H1 (cell line): Measurements from ENCODE around the gene GFOD1. TPM values are rescaled to one million over a fixed set of nuclear protein-coding genes. Genes with fewer than 3 reads are reported as not detected.

Experiments
- CTCF ChIA-PET: fragments of 300-600 bp; sonication (Branson Sonifier 250); formaldehyde crosslinking; loops from one replicate; lab custom pipeline; 2021; ENCODE audit not compliant: partially characterized antibody; lab: Charles Lee
- POLR2A ChIA-PET: fragments of 300-600 bp; sonication (Branson Sonifier 250); formaldehyde crosslinking; loops from one replicate; lab custom pipeline; 2021; ENCODE audit warnings: inconsistent platforms; ENCODE audit not compliant: partially characterized antibody; lab: Charles Lee
- DNase-seq, 2 experiments: peaks; one replicate each; pipeline versions ENCODE4 v3.0.0 to v3.0.0-alpha.2; 2010 to 2022; ENCODE audit warnings: low spot score in 2 of 2, low read depth in 1 of 2, mixed read lengths in 1 of 2
- FAIRE-seq: peaks from 2 replicates; lab custom pipeline; 2011; peaks lifted over from hg19 to GRCh38; lab: Jason Lieb, UNC
- H2AFZ ChIP-seq: 2 replicates; pipeline ENCODE4 v1.8.1; 2012; ENCODE audit warnings: low read length, inconsistent platforms
- H2AK5ac ChIP-seq: 2 replicates; pipeline ENCODE4 v1.6.1; 2013; ENCODE audit warnings: low read depth, low read length
- H2BK120ac ChIP-seq: replicated peaks from 2 replicates; pipeline ENCODE3; 2013; ENCODE audit warnings: low read depth, low read length, inconsistent platforms
- H2BK12ac ChIP-seq: 2 replicates; pipeline ENCODE4 v1.6.1; 2013; ENCODE audit warnings: low read depth, low read length
- H2BK15ac ChIP-seq: 2 replicates; pipeline ENCODE4 v1.6.1; 2013; ENCODE audit warnings: low read length
- H2BK20ac ChIP-seq: 2 replicates; pipeline ENCODE4 v1.6.1; 2013; ENCODE audit warnings: low read length
- H2BK5ac ChIP-seq: 2 replicates; pipeline ENCODE4 v1.6.1; 2013; ENCODE audit warnings: low read depth, low read length
- H3K14ac ChIP-seq: 2 replicates; pipeline ENCODE4 v1.6.1; 2013; ENCODE audit warnings: inconsistent platforms; ENCODE audit not compliant: insufficient read length
- H3K18ac ChIP-seq: 2 replicates; pipeline ENCODE4 v1.6.1; 2013; ENCODE audit warnings: low read length; ENCODE audit errors: extremely low read depth
- H3K23ac ChIP-seq: 2 replicates; pipeline ENCODE4 v1.6.1; 2013; ENCODE audit warnings: inconsistent platforms; ENCODE audit not compliant: insufficient read length
- H3K23me2 ChIP-seq: 2 replicates; pipeline ENCODE4 v1.6.1; 2013; ENCODE audit warnings: low read depth, low read length
- H3K27ac ChIP-seq: 2 replicates; pipeline ENCODE4 v1.6.1; 2011; ENCODE audit warnings: low read depth, low read length, inconsistent platforms
- H3K27me3 ChIP-seq, 4 experiments: replicated peaks in 1 of 4; 1 replicate in 1 of 4; 2 replicates in 3 of 4; pipeline versions ENCODE4 v1.6.1 to v1.8.1; 2011 to 2013; ENCODE audit warnings: low read length in 3 of 4, mild to moderate bottlenecking in 3 of 4, inconsistent platforms in 2 of 4, mixed read lengths in 2 of 4, moderate library complexity in 1 of 4; ENCODE audit not compliant: control insufficient read depth in 3 of 4, insufficient read depth in 3 of 4; ENCODE audit errors: extremely low read depth in 1 of 4
- H3K36me3 ChIP-seq, 4 experiments: 2 replicates each; pipeline versions ENCODE4 v1.6.1 to v1.8.1; 2011 to 2013; ENCODE audit warnings: mild to moderate bottlenecking in 4 of 4, low read length in 3 of 4, moderate library complexity in 2 of 4, control low read depth in 1 of 4, inconsistent platforms in 1 of 4; ENCODE audit not compliant: insufficient read depth in 4 of 4, control insufficient read depth in 2 of 4
- H3K4ac ChIP-seq: replicated peaks from 2 replicates; pipeline ENCODE3; 2013; ENCODE audit warnings: low read length, low read depth, mixed read lengths, inconsistent platforms; ENCODE audit not compliant: insufficient read length
- H3K4me1 ChIP-seq, 4 experiments: replicated peaks in 1 of 4; 1 replicate in 1 of 4; 2 replicates in 3 of 4; pipeline versions ENCODE4 v1.6.1 to v1.8.1; 2011 to 2013; ENCODE audit warnings: low read length in 3 of 4, inconsistent platforms in 2 of 4, mixed read lengths in 1 of 4; ENCODE audit not compliant: insufficient read depth in 4 of 4, control insufficient read depth in 3 of 4
- H3K4me2 ChIP-seq, 2 experiments: 2 replicates each; pipeline versions ENCODE4 v1.6.1 to v1.8.1; 2011 to 2013; ENCODE audit warnings: low read depth in 2 of 2, low read length in 2 of 2, control low read depth in 1 of 2, inconsistent platforms in 1 of 2, mild to moderate bottlenecking in 1 of 2; ENCODE audit not compliant: insufficient read depth in 1 of 2
- H3K4me3 ChIP-seq, 4 experiments: fragments of 200-600, 300-600 bp in 1 of 4; sonication (generic), shearing (Covaris generic), sonication (Bioruptor Twin) in 1 of 4; 2 replicates each; pipeline versions ENCODE4 v1.5.1 to v1.8.1; 2011 to 2016; ENCODE audit warnings: low read length in 4 of 4, low read depth in 3 of 4, control low read depth in 2 of 4, inconsistent platforms in 2 of 4, mild to moderate bottlenecking in 2 of 4, mixed read lengths in 1 of 4, moderate library complexity in 1 of 4; ENCODE audit not compliant: insufficient read depth in 2 of 4; ENCODE audit errors: extremely low read depth in 1 of 4
- H3K56ac ChIP-seq: replicated peaks from 2 replicates; pipeline ENCODE3; 2013; ENCODE audit warnings: low read depth, mild to moderate bottlenecking, mixed read lengths, low read length, inconsistent platforms; ENCODE audit not compliant: insufficient read length
- H3K79me1 ChIP-seq: 2 replicates; pipeline ENCODE4 v1.6.1; 2013; ENCODE audit warnings: low read depth, low read length, control low read depth
- H3K79me2 ChIP-seq, 2 experiments: 2 replicates each; pipeline versions ENCODE4 v1.6.1 to v1.8.1; 2012 to 2013; ENCODE audit warnings: low read length in 2 of 2, mild to moderate bottlenecking in 2 of 2, inconsistent platforms in 1 of 2; ENCODE audit not compliant: insufficient read depth in 2 of 2, control insufficient read depth in 1 of 2
- H3K9ac ChIP-seq, 4 experiments: replicated peaks in 1 of 4; 1 replicate in 1 of 4; 2 replicates in 3 of 4; pipeline versions ENCODE4 v1.6.1 to v1.8.1; 2011 to 2013; ENCODE audit warnings: low read depth in 3 of 4, low read length in 3 of 4, control low read depth in 2 of 4, mild to moderate bottlenecking in 2 of 4, moderate library complexity in 2 of 4, inconsistent platforms in 1 of 4; ENCODE audit errors: extremely low read depth in 1 of 4
- H3K9me3 ChIP-seq, 2 experiments: 2 replicates each; pipeline versions ENCODE4 v1.6.1 to v1.8.1; 2012 to 2013; ENCODE audit warnings: mild to moderate bottlenecking in 2 of 2, moderate library complexity in 2 of 2, control low read depth in 1 of 2, inconsistent platforms in 1 of 2, low read depth in 1 of 2, low read length in 1 of 2, mixed read lengths in 1 of 2; ENCODE audit not compliant: insufficient read depth in 2 of 2
- H4K20me1 ChIP-seq, 2 experiments: replicated peaks in 1 of 2; 2 replicates each; pipeline versions ENCODE3 to v1.8.1; 2011 to 2013; ENCODE audit warnings: inconsistent platforms in 2 of 2, low read length in 2 of 2, mild to moderate bottlenecking in 1 of 2; ENCODE audit not compliant: insufficient read depth in 2 of 2, control insufficient read depth in 1 of 2
- H4K5ac ChIP-seq: 2 replicates; pipeline ENCODE4 v1.6.1; 2013; ENCODE audit warnings: low read length, low read depth, mixed read lengths, inconsistent platforms; ENCODE audit not compliant: insufficient read length
- H4K8ac ChIP-seq: 2 replicates; pipeline ENCODE4 v1.8.0; 2013; ENCODE audit warnings: mild to moderate bottlenecking, moderate library complexity, low read length, inconsistent platforms; ENCODE audit not compliant: insufficient read depth; ENCODE audit errors: extremely low read depth
- H4K91ac ChIP-seq: replicated peaks from 2 replicates; pipeline ENCODE3; 2013; ENCODE audit warnings: low read length, mixed read lengths, inconsistent platforms; ENCODE audit not compliant: insufficient read length
- BACH1 ChIP-seq: IDR thresholded peaks from 2 replicates; pipeline ENCODE4 v1.6.1; 2012; ENCODE audit warnings: low read length, improper control_type of control experiment
- EGR1 ChIP-seq: IDR thresholded peaks from 2 replicates; pipeline ENCODE4 v1.6.1; 2011; ENCODE audit warnings: low read depth, low read length, borderline replicate concordance
- EP300 ChIP-seq, 2 experiments: IDR thresholded peaks; 1 replicate in 1 of 2; 2 replicates in 1 of 2; pipeline ENCODE4 v1.6.1; 2011 to 2012; ENCODE audit warnings: low read depth in 2 of 2, low read length in 2 of 2, mild to moderate bottlenecking in 2 of 2, borderline replicate concordance in 1 of 2, inconsistent platforms in 1 of 2, moderate library complexity in 1 of 2
- JUND ChIP-seq: IDR thresholded peaks from 2 replicates; pipeline ENCODE4 v1.6.1; 2011; ENCODE audit warnings: mild to moderate bottlenecking, improper control_type of control experiment, low read length
- NANOG ChIP-seq: IDR thresholded peaks from 2 replicates; pipeline ENCODE4 v1.6.1; 2011; ENCODE audit warnings: low read length, low read depth, mild to moderate bottlenecking, inconsistent platforms; ENCODE audit not compliant: insufficient read depth, poor library complexity, severe bottlenecking
- POLR2AphosphoS5 ChIP-seq: IDR thresholded peaks from 2 replicates; pipeline ENCODE4 v1.6.1; 2011; ENCODE audit warnings: low read depth, low read length
- SIX5 ChIP-seq: IDR thresholded peaks from 2 replicates; pipeline ENCODE4 v1.6.1; 2011; ENCODE audit warnings: mild to moderate bottlenecking, low read depth, low read length
- TCF12 ChIP-seq: IDR thresholded peaks from 2 replicates; pipeline ENCODE4 v1.6.1; 2011; ENCODE audit warnings: low read depth, mild to moderate bottlenecking, low read length
- WGBS, 2 experiments: shearing (Covaris generic) in 1 of 2; methylation state at CpG; one replicate each; pipeline versions ENCODE4 v1.1.6 to v1.1.7; 2013 to 2015; ENCODE audit warnings: low lambda C conversion rate in 2 of 2, mixed read lengths in 2 of 2, inconsistent platforms in 1 of 2, low coverage in 1 of 2, missing lambda C conversion rate in 1 of 2; ENCODE audit not compliant: insufficient replicate concordance in 2 of 2, insufficient coverage in 1 of 2, insufficient read length in 1 of 2; ENCODE audit errors: extremely low coverage in 1 of 2, missing lambda C conversion rate in 1 of 2; 5-methylcytosine and 5-hydroxymethylcytosine counted together
- polyA plus RNA-seq, 7 experiments: library from polyadenylated mRNA; depleted of rRNA in 3 of 7; stranded (reverse) in 5 of 7; unstranded in 2 of 7; fragments of >200 nt in 5 of 7; fragments of 200-250 nt in 2 of 7; gene quantifications; 1 replicate in 5 of 7; 2 replicates in 1 of 7; 4 replicates in 1 of 7; pipeline versions ENCODE4 v1.2.1 to v1.2.3, GENCODE V29; 2011 to 2013; ENCODE audit warnings: missing spikeins in 2 of 7, mixed read lengths in 2 of 7
- total RNA-seq: library from RNA; stranded (reverse); fragmentation: NEBNext Ultra II Directional; extraction: Animal tissue kit (Norgen Biotek cat#: 25700); gene quantifications from 2 replicates; pipeline ENCODE4 v1.2.1, GENCODE V29; 2021
- TF ChIP-seq, protein P1 (sequence below): IDR thresholded peaks from 2 replicates; pipeline ENCODE4 v1.6.1; 2012; ENCODE audit warnings: inconsistent platforms
- TF ChIP-seq, protein P2 (sequence below), 3 experiments: IDR thresholded peaks; 1 replicate in 2 of 3; 2 replicates in 1 of 3; pipeline versions ENCODE4 v1.5.1 to v1.6.1; 2011; ENCODE audit warnings: low read length in 3 of 3, mild to moderate bottlenecking in 3 of 3, inconsistent platforms in 2 of 3, low read depth in 1 of 3, moderate library complexity in 1 of 3; ENCODE audit not compliant: insufficient read depth in 1 of 3; ENCODE audit errors: control extremely low read depth in 1 of 3

The GFOD1 gene
- total and polyA plus RNA-seq, 2 of the 8 experiments (the other 6 are each of a cell fraction or from before 2014, with no cell fraction given), result 2.5 to 8.8 TPM

- peak overlapping the region; percentile 75; the same call in 1 of the 2 replicates for H2AK5ac ChIP-seq
- H4K91ac ChIP-seq, result peak overlapping the region; percentile 88
- ChIA-PET POLR2A (interaction anchor here (1.1 kb wide), 1 partner anchor 28 kb away, joined by 4 read pairs; no protein-coding TSS in a partner anchor), CTCF (interaction anchor here (0.8 to 1.5 kb wide), 4 partner anchors 9 to 17 kb away, joined by 3 to 5 read pairs (median 3); no protein-coding TSS in a partner anchor)
- no peak overlapping the region for H3K18ac ChIP-seq
- WGBS, 2 experiments, result 90% methylated on average over 4 of the region's 4 CpGs; no CpG with 5 or more reads in 1 of the 2 experiments
- no peaks in the 10 kb centered on the region for H3K23me2 ChIP-seq
- peak overlapping the region; percentile 89; the same call in 1 of the 2 replicates for H2BK12ac ChIP-seq
- no peak overlapping the region for H3K4me2 ChIP-seq
- no peaks in the 10 kb centered on the region for H4K20me1 ChIP-seq
- H3K56ac ChIP-seq, result no peak overlapping the region
- H3K4ac ChIP-seq, result no peak overlapping the region
- H3K27me3 ChIP-seq, result no peaks in the 10 kb centered on the region
- no peak overlapping the region for H4K8ac ChIP-seq
- peak overlapping the region; percentile 97 for H2BK20ac ChIP-seq
- no peak overlapping the region for H3K23ac ChIP-seq
- H3K79me1 ChIP-seq, result peaks cover 11% of the 10 kb centered on the region; the same call in 1 of the 2 replicates
- no peak for FAIRE-seq
- peak overlapping the region; percentile 99 for H2BK15ac ChIP-seq
- peaks cover 7 to 28% (median 19%) of the 10 kb centered on the region in 4 experiments for H3K4me1 ChIP-seq
- H3K9ac ChIP-seq, result no peak overlapping the region
- H3K27ac ChIP-seq, result no peak overlapping the region
- 0 out of 4 replicates have a peak, but pooled peaks cover 0 to 9% of the 10 kb centered on the region in 2 experiments for H3K79me2 ChIP-seq
- peak overlapping the region; percentile 16 for H2BK120ac ChIP-seq
- peak overlapping the region; percentile 69; the same call in 1 of the 2 replicates for H2BK5ac ChIP-seq
- H3K36me3 ChIP-seq, result no peaks in the 10 kb centered on the region
- DNase-seq, result no peak
- H3K4me3 ChIP-seq, result no peak overlapping the region
- H3K9me3 ChIP-seq, result no peaks in the 10 kb centered on the region
- no peak overlapping the region for H4K5ac ChIP-seq
- H2AFZ ChIP-seq, result no peak overlapping the region
- H3K14ac ChIP-seq, result no peak overlapping the region
- TF ChIP-seq, protein P1, sequence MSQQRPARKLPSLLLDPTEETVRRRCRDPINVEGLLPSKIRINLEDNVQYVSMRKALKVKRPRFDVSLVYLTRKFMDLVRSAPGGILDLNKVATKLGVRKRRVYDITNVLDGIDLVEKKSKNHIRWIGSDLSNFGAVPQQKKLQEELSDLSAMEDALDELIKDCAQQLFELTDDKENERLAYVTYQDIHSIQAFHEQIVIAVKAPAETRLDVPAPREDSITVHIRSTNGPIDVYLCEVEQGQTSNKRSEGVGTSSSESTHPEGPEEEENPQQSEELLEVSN, result no peak
- TF ChIP-seq POLR2AphosphoS5 (no peak), EGR1 (no peak), JUND (no peak), NANOG (no peak), TCF12 (no peak), SIX5 (no peak), EP300 (IDR thresholded peaks at IDR 0.05; ENCODE audit: borderline replicate concordance in 1 of 2, low read depth in 2 of 2, low read length in 2 of 2) (no peak), BACH1 (no peak)
- TF ChIP-seq, protein P2, sequence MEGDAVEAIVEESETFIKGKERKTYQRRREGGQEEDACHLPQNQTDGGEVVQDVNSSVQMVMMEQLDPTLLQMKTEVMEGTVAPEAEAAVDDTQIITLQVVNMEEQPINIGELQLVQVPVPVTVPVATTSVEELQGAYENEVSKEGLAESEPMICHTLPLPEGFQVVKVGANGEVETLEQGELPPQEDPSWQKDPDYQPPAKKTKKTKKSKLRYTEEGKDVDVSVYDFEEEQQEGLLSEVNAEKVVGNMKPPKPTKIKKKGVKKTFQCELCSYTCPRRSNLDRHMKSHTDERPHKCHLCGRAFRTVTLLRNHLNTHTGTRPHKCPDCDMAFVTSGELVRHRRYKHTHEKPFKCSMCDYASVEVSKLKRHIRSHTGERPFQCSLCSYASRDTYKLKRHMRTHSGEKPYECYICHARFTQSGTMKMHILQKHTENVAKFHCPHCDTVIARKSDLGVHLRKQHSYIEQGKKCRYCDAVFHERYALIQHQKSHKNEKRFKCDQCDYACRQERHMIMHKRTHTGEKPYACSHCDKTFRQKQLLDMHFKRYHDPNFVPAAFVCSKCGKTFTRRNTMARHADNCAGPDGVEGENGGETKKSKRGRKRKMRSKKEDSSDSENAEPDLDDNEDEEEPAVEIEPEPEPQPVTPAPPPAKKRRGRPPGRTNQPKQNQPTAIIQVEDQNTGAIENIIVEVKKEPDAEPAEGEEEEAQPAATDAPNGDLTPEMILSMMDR (IDR thresholded peaks at IDR 0.05; ENCODE audit: control extremely low read depth in 1 of 3, insufficient read depth in 1 of 3, low read depth in 1 of 3, low read length in 3 of 3), result no peak
These were observed 26.1 kb downstream of the GFOD1 start for GRCh38 chr6:13461307-13461706.
